K562 (cell line): ENCODE results near the gene IFI16. TPM values are rescaled to one million over a fixed set of nuclear protein-coding genes. Genes with fewer than 3 reads are reported as not detected.

ENCODE experiments used
- GATAD2A ChIP-seq: fragments of 450-650 bp; IDR thresholded peaks from 2 replicates; pipeline ENCODE4 v1.6.1; 2017
- TRIM28 ChIP-seq: fragments of 450-650 bp; IDR thresholded peaks from 2 replicates; pipeline ENCODE4 v1.6.1; 2017
- ZNF140 ChIP-seq: fragments of 250-450 bp; sonication (Bioruptor Pico); IDR thresholded peaks from 2 replicates; pipeline ENCODE4 v1.8.0; 2021; ENCODE audit warnings: moderate library complexity, mild to moderate bottlenecking, inconsistent platforms
- ZNF75A ChIP-seq: fragments of 450-650 bp; formaldehyde crosslinking; IDR thresholded peaks from 2 replicates; pipeline ENCODE4 v1.4.0; 2020; ENCODE audit warnings: mild to moderate bottlenecking
- polyA plus RNA-seq, 8 experiments: library from polyadenylated mRNA; depleted of rRNA in 4 of 8; stranded (reverse) in 5 of 8; unstranded in 3 of 8; fragments of >200 nt; fragmentation: Nextera tagmentation in 2 of 8; fragmentation: Illumina TruSeq in 1 of 8; extraction: Ambion mirVana in 2 of 8; extraction: Trizol in 1 of 8; gene quantifications; 2 replicates each; pipeline versions ENCODE4 v1.2.1 to v1.2.3, GENCODE V29; 2011 to 2014; ENCODE audit warnings: inconsistent platforms in 1 of 8, missing spikeins in 1 of 8
- total RNA-seq, 7 experiments: library from RNA; depleted of rRNA in 6 of 7; stranded (reverse); fragments of >200 nt in 6 of 7; fragmentation: Illumina TruSeq in 2 of 7; extraction: Trizol in 2 of 7; gene quantifications; 2 replicates each; pipeline versions ENCODE4 v1.2.1 to v1.2.3, GENCODE V29; 2011 to 2021; ENCODE audit warnings: low replicate concordance in 1 of 7
- TF ChIP-seq, protein P1 (sequence below): fragments of 450-650 bp; IDR thresholded peaks from 2 replicates; pipeline ENCODE4 v1.6.1; 2017; ENCODE audit warnings: antibody characterized with exemption
- TF ChIP-seq, protein P2 (sequence below), 2 experiments: fragments of 450-650 bp; IDR thresholded peaks; 2 replicates each; pipeline ENCODE4 v1.6.1; 2016
- TF ChIP-seq, protein P3 (sequence below): fragments of 450-650 bp; IDR thresholded peaks from 2 replicates; pipeline ENCODE4 v1.6.1; 2017; ENCODE audit warnings: mild to moderate bottlenecking, moderate library complexity

IFI16 gene
- total and polyA plus RNA-seq, 9 of the 15 experiments (the other 6 are each of a cell fraction or from before 2014, with no cell fraction given): 0.70 to 2.8 (median 1.6) TPM

DNA sequence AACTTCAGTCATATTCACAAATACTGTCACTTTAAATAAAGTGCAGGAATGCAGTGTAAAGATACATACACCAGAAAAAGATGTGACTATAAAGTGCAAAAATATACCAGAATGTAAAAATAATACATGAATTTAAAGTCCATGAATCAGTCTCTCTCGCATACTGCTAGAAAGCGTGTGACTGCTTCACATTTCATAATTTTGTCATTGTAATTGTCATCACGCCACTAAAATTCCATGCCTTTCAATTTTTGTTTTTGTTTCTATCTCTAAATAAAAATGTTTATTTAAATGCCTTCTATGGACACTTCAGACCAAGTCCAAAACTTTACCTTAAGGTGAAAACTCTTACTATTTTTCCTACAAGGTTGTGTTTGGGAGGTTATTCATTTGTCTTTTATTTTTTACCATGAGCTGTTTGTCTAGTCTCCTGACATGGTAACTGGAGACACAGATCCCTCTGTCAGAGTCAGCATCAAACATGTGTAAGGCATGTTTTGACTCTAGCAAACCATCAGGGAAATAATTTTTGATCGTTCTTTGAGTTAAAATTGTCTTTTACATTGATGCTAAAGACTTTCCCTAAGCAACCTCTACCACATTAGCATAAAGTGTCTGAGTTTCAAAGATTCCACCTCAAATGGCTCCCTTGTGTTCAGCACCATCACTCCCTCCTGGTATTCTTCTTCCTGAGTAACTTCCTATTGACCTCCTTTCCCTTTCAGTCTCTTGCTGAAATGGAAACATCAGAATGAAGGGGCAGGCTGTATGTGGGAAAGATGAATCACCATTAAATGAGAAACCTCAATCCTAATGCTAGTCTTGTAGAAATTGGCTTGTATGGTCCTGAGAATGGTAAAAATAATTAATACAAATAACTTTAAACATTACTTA is 80.8 kb downstream of the IFI16 start (continued):
- TF ChIP-seq, protein P1, sequence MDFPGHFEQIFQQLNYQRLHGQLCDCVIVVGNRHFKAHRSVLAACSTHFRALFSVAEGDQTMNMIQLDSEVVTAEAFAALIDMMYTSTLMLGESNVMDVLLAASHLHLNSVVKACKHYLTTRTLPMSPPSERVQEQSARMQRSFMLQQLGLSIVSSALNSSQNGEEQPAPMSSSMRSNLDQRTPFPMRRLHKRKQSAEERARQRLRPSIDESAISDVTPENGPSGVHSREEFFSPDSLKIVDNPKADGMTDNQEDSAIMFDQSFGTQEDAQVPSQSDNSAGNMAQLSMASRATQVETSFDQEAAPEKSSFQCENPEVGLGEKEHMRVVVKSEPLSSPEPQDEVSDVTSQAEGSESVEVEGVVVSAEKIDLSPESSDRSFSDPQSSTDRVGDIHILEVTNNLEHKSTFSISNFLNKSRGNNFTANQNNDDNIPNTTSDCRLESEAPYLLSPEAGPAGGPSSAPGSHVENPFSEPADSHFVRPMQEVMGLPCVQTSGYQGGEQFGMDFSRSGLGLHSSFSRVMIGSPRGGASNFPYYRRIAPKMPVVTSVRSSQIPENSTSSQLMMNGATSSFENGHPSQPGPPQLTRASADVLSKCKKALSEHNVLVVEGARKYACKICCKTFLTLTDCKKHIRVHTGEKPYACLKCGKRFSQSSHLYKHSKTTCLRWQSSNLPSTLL: no peak
- no peak for TF ChIP-seq ZNF75A (CRISPR knock-in tag)
- TF ChIP-seq, protein P2, sequence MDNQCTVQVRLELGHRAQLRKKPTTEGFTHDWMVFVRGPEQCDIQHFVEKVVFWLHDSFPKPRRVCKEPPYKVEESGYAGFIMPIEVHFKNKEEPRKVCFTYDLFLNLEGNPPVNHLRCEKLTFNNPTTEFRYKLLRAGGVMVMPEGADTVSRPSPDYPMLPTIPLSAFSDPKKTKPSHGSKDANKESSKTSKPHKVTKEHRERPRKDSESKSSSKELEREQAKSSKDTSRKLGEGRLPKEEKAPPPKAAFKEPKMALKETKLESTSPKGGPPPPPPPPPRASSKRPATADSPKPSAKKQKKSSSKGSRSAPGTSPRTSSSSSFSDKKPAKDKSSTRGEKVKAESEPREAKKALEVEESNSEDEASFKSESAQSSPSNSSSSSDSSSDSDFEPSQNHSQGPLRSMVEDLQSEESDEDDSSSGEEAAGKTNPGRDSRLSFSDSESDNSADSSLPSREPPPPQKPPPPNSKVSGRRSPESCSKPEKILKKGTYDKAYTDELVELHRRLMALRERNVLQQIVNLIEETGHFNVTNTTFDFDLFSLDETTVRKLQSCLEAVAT (IDR thresholded peaks at IDR 0.05): no peak
- TF ChIP-seq GATAD2A: no peak
- TF ChIP-seq, protein P3, sequence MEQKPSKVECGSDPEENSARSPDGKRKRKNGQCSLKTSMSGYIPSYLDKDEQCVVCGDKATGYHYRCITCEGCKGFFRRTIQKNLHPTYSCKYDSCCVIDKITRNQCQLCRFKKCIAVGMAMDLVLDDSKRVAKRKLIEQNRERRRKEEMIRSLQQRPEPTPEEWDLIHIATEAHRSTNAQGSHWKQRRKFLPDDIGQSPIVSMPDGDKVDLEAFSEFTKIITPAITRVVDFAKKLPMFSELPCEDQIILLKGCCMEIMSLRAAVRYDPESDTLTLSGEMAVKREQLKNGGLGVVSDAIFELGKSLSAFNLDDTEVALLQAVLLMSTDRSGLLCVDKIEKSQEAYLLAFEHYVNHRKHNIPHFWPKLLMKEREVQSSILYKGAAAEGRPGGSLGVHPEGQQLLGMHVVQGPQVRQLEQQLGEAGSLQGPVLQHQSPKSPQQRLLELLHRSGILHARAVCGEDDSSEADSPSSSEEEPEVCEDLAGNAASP: no peak
- no peak for TF ChIP-seq TRIM28
- no peak for TF ChIP-seq ZNF140 (CRISPR knock-in tag)
